ENCODE measurements around the gene GALNT9. TPM values are rescaled to one million over a fixed set of nuclear protein-coding genes. Genes with fewer than 3 reads are reported as not detected.

The GALNT9 gene
- total and polyA plus RNA-seq, 4 experiments from 2014 or later = 0.61 TPM; not detected in 3

DNA sequence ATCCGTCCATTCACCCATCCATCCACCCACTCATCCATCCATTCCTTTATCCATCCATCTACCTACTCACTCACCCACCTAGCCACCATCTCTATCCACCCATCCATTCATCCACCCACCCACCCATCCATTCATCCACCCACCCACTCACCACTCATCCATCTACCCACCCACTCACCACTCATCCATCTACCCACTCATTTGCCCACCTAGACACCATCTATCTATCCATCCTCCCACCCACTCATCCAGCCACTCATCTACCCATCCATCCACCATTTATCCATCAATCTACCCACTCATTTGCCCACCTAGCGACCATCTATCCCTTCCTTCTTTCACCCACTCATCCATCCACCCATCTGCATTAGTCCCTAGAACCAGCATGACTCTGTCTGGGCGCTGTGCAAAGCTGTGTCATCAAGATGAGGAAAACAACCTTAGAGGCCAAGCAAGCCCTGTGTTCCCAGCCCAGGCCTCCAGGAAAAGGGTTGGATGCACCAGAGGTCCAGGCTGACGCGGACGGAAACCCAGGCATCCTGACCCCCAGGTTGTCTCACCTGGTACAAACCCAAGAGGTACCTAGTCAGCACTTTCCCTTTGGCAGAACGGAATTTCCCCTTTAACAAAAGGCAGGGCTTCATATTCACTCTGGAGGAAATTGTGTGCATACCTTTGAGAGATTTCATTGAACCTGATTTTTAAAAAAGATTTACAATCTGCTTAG, 111.4 kb downstream of the GALNT9 start:
- Histone ChIP-seq H3K9me3 (ENCODE audit: control insufficient read depth in 1 of 2, low read length in 2 of 2) (no peaks in the 10 kb centered on the region), H3K4me1 (ENCODE audit: insufficient read depth, low read length) (peaks cover 13% of the 10 kb centered on the region), H3K4me3 (ENCODE audit: low read length in 2 of 2) (no peak overlapping the region), H3K27ac (ENCODE audit: low read depth, low read length) (no peak overlapping the region), H3K27me3 (ENCODE audit: insufficient read depth, low read length) (no peaks in the 10 kb centered on the region), H3K36me3 (ENCODE audit: insufficient read depth, low read length) (no peaks in the 10 kb centered on the region)
- intact Hi-C loops (cut with micrococcal nuclease) = loop anchor here (2.0 kb wide), 1 partner anchor 55 kb away; no protein-coding TSS in a partner anchor
- peak overlapping the region in 1 of 8 donors; percentile 54 for H3K4me3 Mint-ChIP-seq
- ChIA-PET POLR2A (ENCODE audit: partially characterized antibody) (interaction anchor here (1.4 kb wide), 1 partner anchor 28 kb away, joined by 4 read pairs; no protein-coding TSS in a partner anchor), CTCF (ENCODE audit: partially characterized antibody) (interaction anchor here (2.9 kb wide), 1 partner anchor 65 kb away, joined by 25 read pairs; no protein-coding TSS in a partner anchor)
- peaks cover 5 to 9% of the 10 kb centered on the region in 2 donors for H3K27me3 Mint-ChIP-seq
- H3K4me1 Mint-ChIP-seq = peaks cover 10 to 20% (median 15%) of the 10 kb centered on the region in 4 donors
- DNase-seq = no peak
- peak overlapping the region in 1 of 7 donors; percentile 12 for H3K27ac Mint-ChIP-seq
- H3K36me3 Mint-ChIP-seq = no peaks in the 10 kb centered on the region
- H3K9me3 Mint-ChIP-seq = peaks cover 0 to 4% (median 0%) of the 10 kb centered on the region in 8 donors

DNA sequence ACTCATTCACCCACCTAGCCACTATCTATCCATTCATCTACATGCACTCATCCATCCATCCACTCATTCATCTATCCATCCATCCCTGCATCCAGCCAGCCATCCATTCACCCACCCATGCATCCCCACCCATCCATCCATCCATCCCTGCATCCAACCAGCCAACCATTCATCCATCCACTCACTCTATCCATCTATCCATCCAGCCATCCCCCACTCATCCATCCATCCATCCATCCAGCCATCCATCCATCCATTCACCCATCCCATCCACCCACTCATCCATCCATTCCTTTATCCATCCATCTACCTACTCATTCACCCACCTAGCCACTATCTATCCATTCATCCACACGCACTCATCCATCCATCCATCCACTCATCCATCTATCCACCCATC, 112.0 kb downstream of the GALNT9 start:
- Mint-ChIP-seq H3K4me1 (peaks cover 7 to 17% (median 13%) of the 10 kb centered on the region in 4 donors), H3K4me3 (peak overlapping the region in 1 of 8 donors; percentile 54), H3K27me3 (peaks cover 5 to 7% of the 10 kb centered on the region in 2 donors), H3K9me3 (peaks cover 0 to 4% (median 0%) of the 10 kb centered on the region in 8 donors), H3K27ac (no peak overlapping the region), H3K36me3 (no peaks in the 10 kb centered on the region)
- no peak overlapping the region for H3K4me3 ChIP-seq (ENCODE audit: low read length in 2 of 2)
- H3K27me3 ChIP-seq (ENCODE audit: insufficient read depth, low read length) = no peaks in the 10 kb centered on the region
- CTCF ChIA-PET (ENCODE audit: partially characterized antibody) = interaction anchor here (2.9 kb wide), 1 partner anchor 64 kb away, joined by 25 read pairs; no protein-coding TSS in a partner anchor
- H3K9me3 ChIP-seq (ENCODE audit: control insufficient read depth in 1 of 2, low read length in 2 of 2) = no peaks in the 10 kb centered on the region
- no peaks in the 10 kb centered on the region for H3K36me3 ChIP-seq (ENCODE audit: insufficient read depth, low read length)
- H3K27ac ChIP-seq (ENCODE audit: low read depth, low read length) = no peak overlapping the region
- no peak for DNase-seq
- POLR2A ChIA-PET (ENCODE audit: partially characterized antibody) = no interaction called here
- peaks cover 7% of the 10 kb centered on the region for H3K4me1 ChIP-seq (ENCODE audit: insufficient read depth, low read length)
- intact Hi-C loops (cut with micrococcal nuclease) = no loop called here

DNA sequence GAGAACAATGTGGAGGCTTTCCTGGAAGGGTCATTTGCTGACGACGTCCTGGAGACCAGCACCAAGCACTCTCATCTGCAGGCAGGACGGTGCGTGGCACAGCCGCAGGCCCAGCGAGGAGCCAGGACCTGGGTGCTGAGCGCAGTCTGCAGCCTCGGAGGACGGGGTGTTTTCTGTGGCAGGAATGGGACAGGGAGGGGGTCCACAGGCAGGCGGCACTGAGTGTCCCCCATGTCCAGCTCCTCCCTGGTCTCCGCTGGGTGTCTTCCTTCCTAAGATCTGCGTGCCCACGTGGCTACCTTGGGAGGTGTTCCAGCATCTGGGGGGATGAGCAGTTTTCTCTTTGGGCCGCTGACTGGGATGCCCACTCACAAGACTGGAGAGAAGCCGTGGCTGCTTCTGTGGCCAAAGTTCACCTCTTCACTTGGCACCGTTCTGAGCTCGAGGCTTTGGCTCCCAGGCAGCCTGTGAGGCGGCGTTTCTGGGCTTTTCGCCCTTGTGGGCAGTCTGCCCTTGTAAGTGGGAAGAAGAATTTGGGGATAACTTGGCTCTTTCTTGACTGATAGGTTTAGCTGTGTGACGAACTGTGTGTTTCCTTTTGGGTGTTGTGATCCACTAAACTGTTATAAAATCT, 112.9 kb downstream of the GALNT9 start:
- H3K4me1 Mint-ChIP-seq = peaks cover 3 to 13% (median 11%) of the 10 kb centered on the region in 4 donors
- no peak overlapping the region for H3K4me3 Mint-ChIP-seq
- no peaks in the 10 kb centered on the region for H3K36me3 Mint-ChIP-seq
- Histone ChIP-seq H3K27ac (ENCODE audit: low read depth, low read length) (no peak overlapping the region), H3K36me3 (ENCODE audit: insufficient read depth, low read length) (no peaks in the 10 kb centered on the region), H3K4me1 (ENCODE audit: insufficient read depth, low read length) (peaks cover 3% of the 10 kb centered on the region), H3K9me3 (ENCODE audit: control insufficient read depth in 1 of 2, low read length in 2 of 2) (no peaks in the 10 kb centered on the region), H3K27me3 (ENCODE audit: insufficient read depth, low read length) (no peaks in the 10 kb centered on the region), H3K4me3 (ENCODE audit: low read length in 2 of 2) (no peak overlapping the region)
- CTCF ChIA-PET (ENCODE audit: partially characterized antibody) = no interaction called here
- DNase-seq = no peak
- peaks cover 5% of the 10 kb centered on the region in 2 donors for H3K27me3 Mint-ChIP-seq
- POLR2A ChIA-PET (ENCODE audit: partially characterized antibody) = no interaction called here
- intact Hi-C loops (cut with micrococcal nuclease) = no loop called here
- no peak overlapping the region for H3K27ac Mint-ChIP-seq
- peaks cover 0 to 4% (median 0%) of the 10 kb centered on the region in 8 donors for H3K9me3 Mint-ChIP-seq

DNA sequence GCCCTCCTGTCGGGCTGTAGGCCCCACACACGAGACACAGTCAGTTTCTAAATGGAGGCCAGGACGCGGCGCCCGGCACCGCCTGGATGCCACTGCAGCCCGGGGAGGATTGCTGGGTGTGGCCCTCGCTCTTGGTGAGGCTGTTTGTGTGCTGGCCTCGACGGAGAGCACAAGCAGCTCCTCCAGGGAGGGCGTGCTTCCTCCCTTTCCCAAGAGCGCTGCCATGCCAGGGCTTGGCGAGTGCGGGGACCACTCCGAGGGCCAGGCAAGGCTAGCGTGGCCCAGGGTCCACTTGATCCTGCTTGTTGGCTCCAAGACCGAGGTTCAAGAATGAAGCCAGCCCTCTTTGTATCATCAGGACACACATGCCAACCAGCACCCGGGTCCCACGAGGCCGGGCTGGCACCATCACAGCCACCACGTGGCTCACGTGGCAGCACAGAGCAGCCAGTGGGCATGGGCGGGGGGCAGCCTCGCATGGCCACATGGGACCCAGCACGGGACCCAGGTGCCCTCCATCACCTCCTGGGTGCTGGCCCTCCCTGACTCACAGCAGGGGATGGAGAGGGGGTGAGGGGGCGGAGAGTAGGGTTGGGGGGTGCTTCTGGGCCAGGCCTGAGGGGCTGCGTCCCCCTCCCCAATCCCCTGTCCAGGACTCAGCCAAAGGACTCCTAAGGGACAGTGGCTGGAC, 113.9 kb downstream of the GALNT9 start:
- H3K27me3 Mint-ChIP-seq = peaks cover 5% of the 10 kb centered on the region in 2 donors
- intact Hi-C loops (cut with micrococcal nuclease) = no loop called here
- Histone ChIP-seq H3K27ac (ENCODE audit: low read depth, low read length) (no peak overlapping the region), H3K27me3 (ENCODE audit: insufficient read depth, low read length) (no peaks in the 10 kb centered on the region), H3K36me3 (ENCODE audit: insufficient read depth, low read length) (no peaks in the 10 kb centered on the region), H3K4me1 (ENCODE audit: insufficient read depth, low read length) (peaks cover 3% of the 10 kb centered on the region), H3K9me3 (ENCODE audit: control insufficient read depth in 1 of 2, low read length in 2 of 2) (no peaks in the 10 kb centered on the region), H3K4me3 (ENCODE audit: low read length in 2 of 2) (no peak overlapping the region)
- H3K27ac Mint-ChIP-seq = peak overlapping the region in 2 of 7 donors; percentile 29 to 38
- CTCF ChIA-PET (ENCODE audit: partially characterized antibody) = interaction anchor here (1.0 kb wide), 1 partner anchor 62 kb away, joined by 3 read pairs; no protein-coding TSS in a partner anchor
- DNase-seq = no peak
- H3K4me3 Mint-ChIP-seq = no peak overlapping the region
- H3K36me3 Mint-ChIP-seq = no peaks in the 10 kb centered on the region
- H3K4me1 Mint-ChIP-seq = peaks cover 3 to 15% (median 13%) of the 10 kb centered on the region in 4 donors
- peaks cover 0 to 4% (median 0%) of the 10 kb centered on the region in 8 donors for H3K9me3 Mint-ChIP-seq
- POLR2A ChIA-PET (ENCODE audit: partially characterized antibody) = no interaction called here

DNA sequence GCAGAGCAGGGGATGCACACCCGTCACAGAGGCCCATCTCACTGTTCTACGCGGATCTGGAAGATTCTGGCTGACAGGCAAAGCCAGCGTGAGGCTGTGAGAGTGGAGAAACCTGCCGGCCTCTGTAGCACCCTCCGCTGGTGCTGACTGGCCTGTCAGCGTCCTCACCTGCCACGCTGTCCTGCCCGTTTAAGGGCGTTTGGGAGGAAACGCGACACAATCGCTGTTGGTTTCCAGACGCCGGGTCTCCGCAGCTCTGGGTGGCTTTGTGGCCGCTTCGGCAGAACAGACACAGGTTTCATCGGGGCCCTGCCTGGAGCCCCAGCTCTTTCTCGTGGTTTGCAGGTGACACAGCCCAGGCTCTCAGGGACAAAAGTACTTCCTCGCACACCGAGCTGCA, 114.5 kb downstream of the GALNT9 start:
- Mint-ChIP-seq H3K27ac (peak overlapping the region in 1 of 7 donors; percentile 82), H3K4me1 (peaks cover 3 to 15% (median 12%) of the 10 kb centered on the region in 4 donors), H3K4me3 (no peak overlapping the region), H3K27me3 (peaks cover 3 to 5% of the 10 kb centered on the region in 2 donors), H3K9me3 (peaks cover 0 to 4% (median 0%) of the 10 kb centered on the region in 8 donors), H3K36me3 (no peaks in the 10 kb centered on the region)
- intact Hi-C loops (cut with micrococcal nuclease) = no loop called here
- Histone ChIP-seq H3K27me3 (ENCODE audit: insufficient read depth, low read length) (no peaks in the 10 kb centered on the region), H3K27ac (ENCODE audit: low read depth, low read length) (no peak overlapping the region), H3K4me1 (ENCODE audit: insufficient read depth, low read length) (peaks cover 3% of the 10 kb centered on the region), H3K9me3 (ENCODE audit: control insufficient read depth in 1 of 2, low read length in 2 of 2) (no peaks in the 10 kb centered on the region), H3K4me3 (ENCODE audit: low read length in 2 of 2) (no peak overlapping the region), H3K36me3 (ENCODE audit: insufficient read depth, low read length) (no peaks in the 10 kb centered on the region)
- DNase-seq = no peak
- POLR2A ChIA-PET (ENCODE audit: partially characterized antibody) = no interaction called here
- CTCF ChIA-PET (ENCODE audit: partially characterized antibody) = interaction anchor here (1.0 kb wide), 1 partner anchor 61 kb away, joined by 3 read pairs; no protein-coding TSS in a partner anchor

DNA sequence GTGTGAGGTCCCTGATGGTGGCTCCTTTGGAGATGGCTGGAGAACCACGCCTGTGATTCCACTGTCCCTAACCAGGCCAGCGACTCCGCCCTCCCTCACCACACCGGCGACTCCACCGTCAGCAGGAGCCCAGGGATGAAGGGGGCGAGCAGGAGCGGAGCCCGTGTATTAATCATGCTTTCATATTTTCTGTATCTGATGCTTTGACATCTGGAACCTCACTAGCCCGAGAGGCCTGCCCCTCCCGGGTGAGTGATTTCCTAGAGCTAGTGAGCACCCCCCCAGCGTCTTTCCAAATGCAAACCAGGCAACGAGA, 115.3 kb downstream of the GALNT9 start:
- peaks cover 3 to 5% of the 10 kb centered on the region in 2 donors for H3K27me3 Mint-ChIP-seq
- H3K4me3 ChIP-seq (ENCODE audit: low read length in 2 of 2) = no peak overlapping the region
- ChIA-PET POLR2A (ENCODE audit: partially characterized antibody) (no interaction called here), CTCF (ENCODE audit: partially characterized antibody) (no interaction called here)
- intact Hi-C loops (cut with micrococcal nuclease) = no loop called here
- H3K27ac ChIP-seq (ENCODE audit: low read depth, low read length) = no peak overlapping the region
- H3K4me1 ChIP-seq (ENCODE audit: insufficient read depth, low read length) = peaks cover 3% of the 10 kb centered on the region
- no peaks in the 10 kb centered on the region for H3K36me3 Mint-ChIP-seq
- peaks cover 3 to 15% (median 12%) of the 10 kb centered on the region in 4 donors for H3K4me1 Mint-ChIP-seq
- no peaks in the 10 kb centered on the region for H3K9me3 ChIP-seq (ENCODE audit: control insufficient read depth in 1 of 2, low read length in 2 of 2)
- no peak overlapping the region for H3K27ac Mint-ChIP-seq
- H3K4me3 Mint-ChIP-seq = no peak overlapping the region
- H3K36me3 ChIP-seq (ENCODE audit: insufficient read depth, low read length) = no peaks in the 10 kb centered on the region
- no peak for DNase-seq
- H3K9me3 Mint-ChIP-seq = peaks cover 0 to 4% (median 0%) of the 10 kb centered on the region in 8 donors
- no peaks in the 10 kb centered on the region for H3K27me3 ChIP-seq (ENCODE audit: insufficient read depth, low read length)

All from CD4-positive, alpha-beta memory T cell (primary cell).